GM19239 (cell line): ENCODE measurements around the gene MYO18A.
"Not testable (repeated sequence)": the region's sequence is repeated elsewhere in the genome, so short reads cannot be mapped to it uniquely, and the experiment has no call there.

ENCODE experiments used
- DNase-seq: peaks from one replicate; pipeline ENCODE4 v3.0.0; 2011; ENCODE audit warnings: low spot score; ENCODE audit not compliant: insufficient read length
- FAIRE-seq: peaks from 2 replicates; lab custom pipeline; 2011; peaks lifted over from hg19 to GRCh38; lab: Jason Lieb, UNC

MYO18A gene

DNA sequence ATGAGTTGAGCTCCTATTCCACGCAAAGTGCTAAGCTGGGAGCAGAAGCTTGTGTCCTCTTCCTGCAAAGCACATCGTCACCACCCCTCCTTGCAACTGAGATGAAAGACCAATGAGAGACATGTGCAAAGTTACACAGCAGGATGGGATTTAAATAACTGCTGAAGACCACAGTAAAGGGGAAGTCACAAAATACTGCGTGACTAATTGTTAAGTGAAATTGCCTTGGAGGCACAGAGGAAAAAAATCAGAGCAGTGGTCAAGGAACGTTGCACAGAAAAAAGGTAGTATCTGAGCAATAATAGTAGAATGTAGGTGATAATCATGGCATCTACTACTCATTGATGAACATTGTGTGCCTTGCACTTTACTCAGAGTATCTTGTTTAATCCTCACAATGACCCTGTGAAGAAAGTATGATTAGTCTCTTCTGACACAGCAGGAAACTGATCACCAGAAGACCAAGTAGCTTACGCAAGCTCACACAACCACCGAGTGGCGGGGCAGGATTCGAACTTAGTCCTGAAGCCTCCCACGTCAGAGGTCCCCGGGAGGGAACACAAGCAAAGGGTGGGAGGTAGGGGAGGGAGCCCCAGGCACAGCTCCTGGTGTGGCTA, 15.4 kb upstream of the MYO18A start:
- DNase-seq = no peak
- no peak for FAIRE-seq

DNA sequence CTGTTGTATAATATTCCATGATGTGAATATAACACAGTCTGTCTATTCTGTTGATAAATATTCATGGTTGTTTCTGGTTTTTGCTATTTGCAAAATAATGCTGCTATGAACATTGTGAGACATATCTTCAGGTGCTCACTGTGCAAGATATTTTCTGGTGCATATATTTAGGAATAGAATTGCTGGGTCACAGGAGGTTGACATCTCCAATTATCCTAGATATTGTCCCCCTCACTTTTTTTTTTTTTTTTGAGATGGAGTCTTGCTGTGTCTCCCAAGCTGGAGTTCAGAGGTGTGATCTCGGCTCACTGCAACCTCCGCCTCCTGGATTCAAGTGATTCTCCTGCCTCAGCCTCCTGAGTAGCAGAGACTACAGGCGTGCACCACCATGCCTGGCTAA, 14.5 kb upstream of the MYO18A start:
- FAIRE-seq (no peak), DNase-seq (no peak)

DNA sequence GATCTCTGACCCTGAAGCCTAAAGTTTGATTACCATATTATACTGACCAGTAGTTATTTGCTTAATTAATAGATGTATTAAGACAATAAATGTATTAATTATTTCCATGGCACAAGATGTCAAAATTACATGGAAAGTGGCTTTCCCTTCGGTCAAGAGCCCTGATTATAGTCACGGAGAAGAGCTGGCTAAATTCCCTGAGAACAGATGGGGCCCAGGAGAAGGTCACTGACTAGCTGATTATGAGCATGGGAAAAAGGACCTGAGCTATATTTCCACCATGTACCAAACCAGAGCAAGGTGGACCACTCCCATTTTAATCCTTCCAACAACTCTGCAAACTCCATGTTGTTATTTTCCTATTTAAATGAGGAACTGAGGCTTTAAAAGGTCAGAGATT, 12.9 kb upstream of the MYO18A start:
- DNase-seq (no peak), FAIRE-seq (no peak)

DNA sequence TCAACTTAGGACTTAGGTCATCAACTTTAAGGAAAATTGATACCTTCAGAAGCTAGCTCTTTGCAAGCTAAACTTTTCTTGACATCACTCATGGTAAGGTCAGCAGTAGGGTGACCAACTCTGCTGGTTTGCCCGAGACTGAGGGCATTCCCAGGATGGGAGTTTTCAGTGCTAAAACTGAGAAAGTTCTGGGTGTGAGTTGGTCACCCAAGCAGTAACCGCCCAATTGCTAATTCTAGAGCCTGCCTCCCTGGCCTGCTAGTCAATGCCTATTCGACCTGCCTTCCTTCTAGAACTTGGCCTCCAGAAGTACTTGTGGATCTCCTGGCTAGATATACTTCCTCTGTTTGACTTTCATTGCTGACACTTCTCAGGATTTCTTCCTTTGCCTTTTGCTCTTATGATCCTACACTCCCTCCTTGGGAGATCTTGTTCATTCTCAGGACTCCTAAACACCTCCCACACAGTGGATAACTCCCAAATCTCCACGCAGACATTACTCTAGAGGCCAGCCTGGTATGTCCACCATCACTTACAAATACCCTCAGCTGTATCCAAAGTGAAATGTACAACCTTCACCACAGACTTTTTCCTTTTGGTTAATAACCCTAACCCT, 10.5 kb upstream of the MYO18A start:
- FAIRE-seq (no peak), DNase-seq (no peak)

DNA sequence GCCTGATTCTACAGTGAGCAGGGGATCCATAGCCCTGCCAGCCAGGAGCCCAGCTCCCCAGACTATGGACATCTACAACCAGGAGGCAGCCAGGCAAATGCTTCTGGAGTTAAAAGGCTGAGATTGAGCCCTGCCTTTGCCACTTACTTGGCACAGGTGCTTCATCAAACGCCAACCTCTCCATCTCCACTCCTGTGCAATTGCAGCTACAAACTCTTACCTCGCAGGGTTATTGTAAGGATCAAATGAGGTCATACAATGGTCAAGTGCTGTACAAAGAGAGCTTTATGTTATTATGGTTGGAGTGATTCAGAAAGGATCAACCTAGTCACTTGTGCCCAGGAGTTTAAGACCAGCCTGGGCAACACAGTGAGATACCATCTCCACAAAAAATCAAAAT, 9.8 kb upstream of the MYO18A start:
- FAIRE-seq = no peak
- no peak for DNase-seq

DNA sequence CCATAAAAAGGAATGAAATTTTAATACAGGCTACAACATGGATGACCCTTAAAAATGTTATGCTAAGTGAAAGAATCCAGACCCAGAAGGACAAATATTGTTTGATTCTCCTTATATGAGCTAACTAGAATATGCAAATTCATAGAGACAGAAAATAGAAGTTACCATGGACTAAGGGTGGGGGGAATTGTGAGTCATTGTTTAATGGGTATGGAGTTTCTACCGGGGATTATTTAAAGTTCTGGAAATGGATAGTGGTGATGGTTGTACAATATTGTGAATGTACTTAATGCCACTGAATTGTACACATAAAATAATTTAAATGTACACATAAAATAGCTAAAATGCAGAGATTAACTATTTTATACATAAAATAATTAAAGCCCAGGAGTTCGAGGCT, 9.2 kb upstream of the MYO18A start:
- no peak for DNase-seq
- no peak for FAIRE-seq

DNA sequence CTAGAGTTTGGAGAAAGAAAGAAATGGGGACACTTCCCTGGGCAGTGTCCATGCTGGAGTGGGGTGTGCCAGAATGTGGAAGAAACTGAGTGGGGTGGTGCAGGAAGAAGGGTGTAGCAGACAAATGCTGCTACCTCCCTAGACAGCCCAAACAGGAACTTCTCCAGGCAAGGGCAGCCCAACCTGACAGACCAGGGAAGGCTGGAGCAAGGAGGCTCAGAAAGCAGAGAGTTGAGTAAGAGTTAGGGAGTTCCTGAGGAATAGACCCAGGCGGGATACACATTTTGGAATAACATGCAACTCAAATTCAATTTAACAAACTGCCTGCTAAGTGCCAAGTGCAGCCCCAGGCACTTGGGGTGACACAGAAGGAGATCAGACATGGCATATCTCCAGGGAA, 1.0 kb upstream of the MYO18A start:
- no peak for DNase-seq
- no peak for FAIRE-seq

DNA sequence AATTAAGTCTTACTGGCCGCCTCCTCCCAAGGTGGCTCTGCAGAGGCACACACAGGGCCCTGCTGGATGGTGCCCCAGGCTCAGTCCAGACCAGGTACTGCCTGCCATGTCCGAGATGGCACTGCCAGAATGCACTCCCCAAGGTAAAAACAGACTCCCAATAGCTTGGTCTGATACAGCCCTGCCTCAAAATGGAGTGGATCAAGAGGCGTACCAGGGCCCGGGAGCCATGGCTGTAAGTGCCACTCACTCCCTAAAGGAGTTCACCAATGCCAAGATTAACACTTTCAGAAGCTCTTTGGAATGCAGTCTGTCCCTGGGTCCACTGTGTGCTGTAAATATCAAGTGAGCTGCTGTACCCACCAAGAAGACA, 576 bp upstream of the MYO18A start:
- DNase-seq = no peak
- no peak for FAIRE-seq

DNA sequence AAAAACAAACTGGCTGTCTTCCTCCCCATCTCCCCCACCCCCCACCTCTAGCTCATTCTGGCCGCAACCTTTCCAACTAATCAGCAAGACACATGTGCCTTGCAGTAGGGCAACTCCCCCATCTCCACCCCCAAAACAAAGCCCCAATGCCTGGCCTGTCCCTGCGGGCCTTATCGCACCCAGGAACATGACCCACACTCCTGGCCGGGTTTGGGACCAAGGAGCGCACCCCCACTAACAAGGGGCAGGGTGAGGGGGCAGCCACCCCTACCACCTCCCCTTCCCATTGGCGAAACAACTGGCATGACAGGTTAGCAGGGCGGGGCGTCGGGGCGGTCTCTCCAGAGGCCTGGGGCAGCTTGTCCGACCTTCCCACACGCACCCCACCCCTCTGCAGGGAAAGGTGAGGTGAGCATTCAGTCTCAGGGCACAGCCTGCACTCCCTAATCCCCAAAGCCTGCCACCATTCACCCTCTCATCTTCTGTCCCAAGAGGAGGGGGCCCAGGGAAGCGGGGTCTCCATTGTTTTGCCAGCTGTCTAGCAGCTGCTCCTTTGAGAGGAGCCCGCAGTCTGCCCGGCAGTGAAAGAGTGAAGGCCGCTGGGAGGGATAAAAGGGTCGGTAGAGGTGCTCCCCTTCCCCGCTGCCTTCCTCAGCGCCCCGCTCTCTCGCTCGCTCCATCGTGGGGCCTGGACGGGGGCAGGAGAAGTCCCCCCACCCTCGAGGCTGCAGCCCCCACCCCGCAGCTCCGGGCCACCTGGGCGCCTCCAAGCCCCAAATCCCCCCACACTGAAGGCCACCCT, 765 bp downstream of the MYO18A start:
- FAIRE-seq = no peak
- no peak for DNase-seq

DNA sequence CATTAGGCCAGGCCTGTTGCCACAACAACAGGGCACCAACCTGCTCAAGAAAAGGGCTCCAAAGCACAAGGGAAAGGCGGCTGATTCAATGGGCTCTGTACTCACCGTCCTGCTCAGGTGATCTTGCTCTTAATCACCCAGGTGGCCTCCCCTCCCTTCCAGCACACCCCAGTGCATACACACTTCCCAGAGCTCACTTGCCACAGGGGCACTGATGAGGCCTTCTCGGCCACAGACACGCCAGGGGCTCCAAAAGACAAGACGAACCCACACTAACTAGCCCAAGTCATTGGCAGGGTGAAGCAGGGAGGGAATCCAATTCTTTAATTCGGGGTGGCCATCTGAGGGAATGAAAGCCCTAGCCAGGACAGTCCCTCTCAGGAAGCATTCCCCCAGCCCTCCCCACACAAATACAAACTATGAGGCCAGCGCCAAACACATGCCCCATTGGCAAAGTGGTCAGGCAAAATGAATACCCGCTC, 1.4 kb downstream of the MYO18A start:
- no peak for DNase-seq
- FAIRE-seq = no peak

DNA sequence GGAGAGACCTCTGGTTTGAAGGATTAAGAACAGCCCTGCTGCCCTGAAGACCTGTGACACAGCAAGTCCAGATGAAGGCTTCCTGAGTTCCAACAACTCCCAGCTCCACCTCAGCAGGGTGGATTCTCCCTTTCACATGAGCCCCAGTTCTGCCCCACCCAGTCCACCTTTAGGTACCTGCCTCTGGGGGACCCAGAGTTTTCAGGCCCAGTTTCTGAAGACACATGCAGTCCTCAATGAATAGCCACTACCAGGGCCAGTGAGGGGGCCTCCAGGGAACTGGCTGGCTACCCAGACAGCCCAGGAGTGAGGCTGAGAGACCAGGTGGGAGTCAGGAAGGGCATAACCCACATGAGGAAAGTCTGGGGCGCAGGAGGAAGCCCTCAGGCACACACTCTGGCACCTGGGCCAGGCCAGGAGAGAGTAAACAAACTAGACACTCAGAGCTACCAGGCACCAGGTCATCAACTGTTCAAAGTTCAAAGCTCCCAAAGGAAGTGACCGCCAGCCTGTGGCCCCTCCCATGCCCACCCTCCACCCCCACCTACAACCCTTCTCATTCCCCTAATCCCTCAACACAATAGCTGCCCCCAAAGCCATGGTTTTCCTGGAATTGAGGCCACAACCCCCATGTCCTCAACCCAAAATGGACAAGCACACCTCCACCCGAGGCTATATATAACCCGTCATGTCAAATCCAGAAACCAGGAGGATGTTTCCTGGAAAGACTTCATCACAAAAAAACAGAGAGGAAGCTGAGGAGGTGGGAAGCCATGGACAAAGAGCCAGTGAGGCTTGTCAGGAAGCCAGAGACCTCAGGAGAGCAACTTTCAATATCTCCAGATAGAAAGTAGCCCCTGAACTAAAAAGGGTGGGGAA, 2.1 kb downstream of the MYO18A start:
- FAIRE-seq = no peak
- no peak for DNase-seq

DNA sequence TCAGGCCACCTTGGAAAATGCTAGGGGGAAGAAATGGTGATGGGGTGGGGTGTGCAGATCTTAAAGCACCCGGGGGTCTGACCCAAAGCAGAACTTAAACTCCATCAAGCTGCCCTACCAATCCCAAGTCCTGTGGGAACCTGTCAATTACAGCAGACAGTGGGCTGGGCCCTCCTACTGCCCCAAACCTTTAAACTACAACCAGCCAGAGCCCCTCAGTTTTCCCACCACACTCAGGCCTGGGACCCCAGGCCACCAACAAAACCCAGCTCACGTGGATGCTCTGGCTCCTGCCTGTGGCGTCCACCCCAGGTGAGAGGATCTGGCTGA, 2.7 kb downstream of the MYO18A start:
- DNase-seq = no peak
- FAIRE-seq = no peak

DNA sequence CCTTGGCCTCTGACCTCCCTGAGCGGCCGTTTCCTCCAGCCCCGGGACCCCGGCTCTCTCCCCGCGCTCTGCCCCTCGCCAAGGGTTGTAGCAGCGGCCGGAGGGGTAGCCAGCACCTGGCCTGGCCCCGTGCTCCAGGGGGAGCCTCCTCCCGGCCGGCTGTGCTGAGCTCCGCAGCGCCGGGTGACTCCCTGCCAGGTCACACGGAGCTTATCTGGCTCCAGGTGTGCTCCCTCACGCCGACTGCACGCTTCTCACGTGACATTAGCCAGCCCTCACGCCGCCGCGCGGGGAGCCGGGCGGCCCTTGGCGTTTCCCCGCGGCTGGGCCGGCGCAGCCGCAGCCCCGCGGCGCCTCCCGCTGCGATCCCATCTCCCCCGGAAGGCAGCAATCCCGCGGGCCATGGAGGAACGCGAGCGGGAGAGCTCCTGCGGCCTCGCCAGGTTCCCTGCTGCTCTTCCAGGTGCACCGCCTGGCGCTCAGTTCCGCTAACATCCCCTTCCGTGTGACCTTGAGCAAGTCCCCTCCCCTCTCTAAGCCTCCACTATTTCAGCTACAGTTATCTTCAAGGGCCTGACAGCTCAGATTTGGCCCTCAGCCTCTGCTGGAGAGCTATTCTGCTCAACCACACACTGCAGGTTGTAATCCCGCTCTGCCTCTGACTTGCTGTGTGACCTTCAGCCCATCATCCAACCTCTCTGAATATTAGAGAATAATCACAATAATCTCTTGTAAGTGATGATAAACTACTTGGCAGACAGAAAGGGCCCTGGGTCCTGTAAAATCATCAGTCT, 3.4 kb downstream of the MYO18A start:
- peak; percentile 80 for DNase-seq
- peak; percentile 79 for FAIRE-seq

DNA sequence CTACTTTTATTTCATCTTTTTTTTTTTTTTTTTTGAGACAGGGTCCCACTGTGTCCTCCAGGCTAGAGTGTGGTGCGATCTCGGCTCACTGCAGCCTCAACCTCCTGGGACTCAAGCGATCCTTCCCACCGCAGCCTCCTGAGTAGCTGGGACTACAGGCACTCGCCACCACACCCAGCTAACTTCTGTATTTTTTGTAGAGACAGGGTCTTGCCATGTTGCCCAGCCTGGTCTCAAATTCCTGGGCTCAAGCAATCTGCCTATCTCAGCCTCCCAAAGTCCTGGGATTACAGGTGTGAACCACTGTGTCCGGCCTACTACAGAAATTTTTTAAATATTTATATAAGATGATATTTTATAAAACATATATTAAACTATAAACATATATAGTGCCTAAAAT, 4.8 kb downstream of the MYO18A start:
- no peak for FAIRE-seq
- DNase-seq = no peak

DNA sequence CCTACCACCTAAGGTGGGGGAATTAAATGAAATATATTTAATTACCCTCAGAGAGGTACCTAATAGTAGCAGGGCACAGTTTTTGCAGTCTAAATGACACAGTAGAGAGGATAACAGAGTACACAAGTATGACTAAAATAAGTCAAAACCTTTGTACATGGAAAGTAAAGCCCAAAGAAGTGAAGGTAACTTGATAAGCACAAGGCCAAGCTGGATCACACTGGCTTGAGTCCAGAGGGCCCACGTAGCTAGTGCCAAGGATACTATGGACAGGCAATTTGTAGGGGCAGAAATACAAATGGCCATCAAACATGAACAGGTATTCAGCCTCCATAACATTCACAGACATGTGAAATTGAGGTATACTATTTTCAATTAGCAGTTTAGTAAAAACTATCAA, 7.6 kb downstream of the MYO18A start:
- DNase-seq (no peak), FAIRE-seq (no peak)

DNA sequence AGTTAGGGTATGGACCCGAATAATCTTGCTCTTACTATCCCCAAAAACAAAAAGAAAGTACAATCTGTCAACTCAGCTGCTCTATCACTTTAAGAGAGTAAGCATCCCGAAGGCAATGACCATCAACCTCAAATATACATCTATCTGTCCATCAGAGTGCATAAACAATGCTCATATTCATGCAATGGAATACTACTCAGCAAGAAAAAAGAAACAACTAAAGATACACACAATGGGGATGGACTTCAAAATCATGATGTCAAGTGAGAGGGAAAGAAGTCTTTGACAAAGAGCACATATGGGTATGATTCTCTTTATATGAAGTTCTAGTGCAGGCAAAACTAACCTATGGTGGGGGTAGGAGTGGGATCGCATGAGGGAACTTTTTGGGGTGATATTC, 9.5 kb downstream of the MYO18A start:
- DNase-seq (no peak), FAIRE-seq (no peak)

DNA sequence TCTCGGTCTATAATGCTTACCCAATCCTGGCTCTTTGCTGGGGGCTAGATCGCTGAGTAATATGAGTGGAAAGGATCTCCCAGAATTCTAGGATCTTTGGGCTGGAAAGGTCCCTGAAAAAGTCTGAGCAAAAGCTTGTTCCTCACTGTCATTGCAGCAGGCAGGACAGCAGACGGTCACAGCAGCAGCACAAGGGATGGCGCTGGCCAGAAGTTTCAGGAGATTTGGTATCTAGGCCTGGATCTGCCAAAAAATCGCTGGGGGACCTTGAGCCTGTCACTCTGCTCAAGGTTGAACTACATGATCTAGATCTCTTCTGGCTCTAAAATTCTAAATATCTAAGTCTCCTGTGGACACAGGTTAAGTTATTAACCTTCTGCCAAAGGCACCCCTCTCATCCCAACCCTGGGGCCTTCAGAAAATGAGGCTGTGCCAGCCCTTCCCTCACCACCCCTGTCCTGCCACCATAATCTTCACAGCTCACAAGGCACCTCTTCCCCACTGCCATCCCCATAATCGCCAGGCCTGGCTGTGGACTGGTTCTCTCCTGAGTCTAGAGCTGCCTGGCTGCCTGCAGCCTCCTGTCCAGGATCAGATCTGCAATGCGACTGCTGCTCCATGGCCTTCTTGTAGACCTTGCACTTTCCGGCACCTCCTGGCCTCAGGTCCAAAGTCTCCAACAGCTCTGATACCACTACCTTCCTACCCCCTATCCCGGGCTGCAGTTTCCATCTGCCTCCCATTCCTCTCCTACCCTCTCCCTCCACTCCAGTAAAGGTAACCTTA, 10.2 kb downstream of the MYO18A start:
- DNase-seq (no peak), FAIRE-seq (no peak)

DNA sequence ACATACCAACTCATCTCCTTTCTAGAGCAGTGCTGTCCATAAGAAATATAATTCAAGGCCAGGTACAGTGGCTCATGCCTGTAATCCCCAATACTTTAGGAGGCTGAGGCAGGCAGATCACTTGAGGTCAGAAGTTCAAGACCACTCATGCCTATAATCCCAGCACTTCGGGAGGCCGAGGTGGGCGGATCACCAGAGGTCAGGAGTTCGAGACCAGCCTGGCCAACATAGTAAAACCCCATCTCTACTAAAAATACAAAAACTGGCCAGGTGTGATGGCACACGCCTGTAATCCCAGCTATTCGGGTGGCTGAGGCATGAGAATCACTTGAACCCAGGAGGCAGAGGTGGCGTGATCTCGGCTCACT, 11.5 kb downstream of the MYO18A start:
- DNase-seq, FAIRE-seq: not testable (repeated sequence)

DNA sequence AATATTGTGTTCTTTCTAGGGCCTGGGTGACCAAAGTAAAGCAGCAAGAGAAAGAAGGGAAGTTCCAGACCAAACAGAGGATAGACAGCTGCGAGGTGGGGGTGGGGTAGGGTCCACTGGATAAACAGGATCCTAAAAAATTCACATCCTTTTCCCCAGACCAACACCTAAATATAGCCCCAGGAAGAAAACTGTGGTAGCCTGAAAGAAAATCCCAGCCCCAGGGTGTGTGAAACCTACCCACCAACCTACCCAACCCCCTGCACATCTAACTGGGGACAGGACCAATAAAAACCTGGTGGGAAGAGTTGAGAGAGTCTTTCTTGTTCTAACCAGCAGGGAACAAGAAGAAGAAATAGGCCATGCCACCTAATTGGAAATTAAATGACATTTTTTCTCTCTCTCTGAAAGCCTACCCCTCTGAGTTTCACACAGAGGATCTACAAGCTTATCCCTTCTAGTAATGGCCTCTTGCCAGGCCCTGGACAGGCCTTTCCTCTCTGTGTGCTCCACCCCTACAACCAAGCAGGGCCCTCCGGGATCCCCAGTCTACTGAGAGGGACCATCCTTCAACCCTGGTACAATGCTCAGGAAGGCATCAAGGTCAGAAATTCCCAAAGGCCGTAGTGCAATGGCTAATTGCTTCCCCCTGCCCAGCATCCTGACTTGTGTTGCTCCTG, 12.0 kb downstream of the MYO18A start:
- no peak for FAIRE-seq
- no peak for DNase-seq
